WTC11 (cell line): ENCODE measurements around the gene CLUH. TPM values are rescaled to one million over a fixed set of nuclear protein-coding genes. Genes with fewer than 3 reads are reported as not detected.
A peak's percentile ranks its signal among the peaks of the same experiment; 100 is the strongest.

Experiments used
- ATAC-seq: fragments of 200-7000 bp; cut with Tn5 transposase; 2 replicates; pipeline ENCODE4 v1.10.0; 2021; ENCODE audit warnings: mild to moderate bottlenecking, moderate library complexity
- CTCF ChIA-PET: fragments of 300-600 bp; sonication (Branson Sonifier 250); formaldehyde crosslinking; loops from one replicate; lab custom pipeline; 2021; ENCODE audit warnings: antibody characterized with exemption; lab: Charles Lee
- POLR2A ChIA-PET: fragments of 350-600 bp; sonication (Branson Sonifier 250); formaldehyde crosslinking; loops from one replicate; lab custom pipeline; 2021; ENCODE audit warnings: antibody characterized with exemption; lab: Charles Lee
- DNase-seq: peaks from one replicate; pipeline ENCODE4 v3.0.0; 2021; ENCODE audit warnings: low spot score
- H3K27ac Mint-ChIP-seq: 2 replicates; pipeline ENCODE4 v1.8.0; 2021; ENCODE audit warnings: mixed read lengths
- H3K27me3 Mint-ChIP-seq: 2 replicates; pipeline ENCODE4 v1.8.0; 2021; ENCODE audit warnings: low read depth, mild to moderate bottlenecking, moderate library complexity, mixed read lengths
- H3K36me3 Mint-ChIP-seq: 2 replicates; pipeline ENCODE4 v1.8.0; 2021; ENCODE audit warnings: mixed read lengths
- H3K4me1 Mint-ChIP-seq: 2 replicates; pipeline ENCODE4 v1.8.0; 2022; ENCODE audit warnings: mixed read lengths
- H3K4me3 Mint-ChIP-seq: 2 replicates; pipeline ENCODE4 v1.8.0; 2021; ENCODE audit warnings: mild to moderate bottlenecking, moderate library complexity, mixed read lengths
- H3K9me3 Mint-ChIP-seq: 2 replicates; pipeline ENCODE4 v1.8.0; 2021; ENCODE audit warnings: mixed read lengths
- CREB1 ChIP-seq: sonication (generic); formaldehyde crosslinking; IDR thresholded peaks from 2 replicates; pipeline ENCODE4 v1.8.0; 2023; ENCODE audit warnings: mild to moderate bottlenecking, missing genetic modification reagents
- EMX1 ChIP-seq: fragments of 250-450 bp; sonication (Bioruptor Pico); IDR thresholded peaks from 2 replicates; pipeline ENCODE4 v1.8.0; 2021; ENCODE audit warnings: mild to moderate bottlenecking
- ESRRA ChIP-seq: sonication (generic); formaldehyde crosslinking; IDR thresholded peaks from 2 replicates; pipeline ENCODE4 v1.8.1; 2022; ENCODE audit warnings: mild to moderate bottlenecking, missing genetic modification reagents, borderline replicate concordance
- FOXJ3 ChIP-seq: sonication (generic); formaldehyde crosslinking; IDR thresholded peaks from 2 replicates; pipeline ENCODE4 v1.9.0; 2021; ENCODE audit warnings: missing genetic modification reagents, mild to moderate bottlenecking, borderline replicate concordance
- GRHL2 ChIP-seq: fragments of 250-450 bp; sonication (Bioruptor Pico); IDR thresholded peaks from 2 replicates; pipeline ENCODE4 v1.8.0; 2022; ENCODE audit warnings: mild to moderate bottlenecking, moderate library complexity; ENCODE audit not compliant: insufficient replicate concordance, severe bottlenecking
- GTF2I ChIP-seq: fragments of 250-450 bp; sonication (Bioruptor Pico); conservative IDR thresholded peaks from 2 replicates; pipeline ENCODE4 v1.4.0; 2021; ENCODE audit warnings: mild to moderate bottlenecking
- JUN ChIP-seq: sonication (generic); formaldehyde crosslinking; IDR thresholded peaks from 2 replicates; pipeline ENCODE4 v1.8.0; 2023; ENCODE audit warnings: mild to moderate bottlenecking, missing genetic modification reagents
- NR1H2 ChIP-seq: sonication (generic); formaldehyde crosslinking; IDR thresholded peaks from 2 replicates; pipeline ENCODE4 v1.9.0; 2021; ENCODE audit warnings: mild to moderate bottlenecking, moderate library complexity, missing genetic modification reagents
- TCF7 ChIP-seq: sonication (generic); formaldehyde crosslinking; IDR thresholded peaks from 2 replicates; pipeline ENCODE4 v1.8.0; 2022; ENCODE audit warnings: mild to moderate bottlenecking, low read depth, missing genetic modification reagents, moderate library complexity
- ZNF423 ChIP-seq: fragments of 250-450 bp; sonication (Bioruptor Pico); IDR thresholded peaks from 2 replicates; pipeline ENCODE4 v2.1.2; 2022; ENCODE audit warnings: mild to moderate bottlenecking, moderate library complexity
- ZNF671 ChIP-seq: fragments of 250-450 bp; sonication (Bioruptor Pico); IDR thresholded peaks from 2 replicates; pipeline ENCODE4 v1.8.0; 2021; ENCODE audit warnings: mild to moderate bottlenecking
- total RNA-seq: library from RNA; stranded (reverse); gene quantifications from 3 replicates; pipeline ENCODE4 v1.2.3, GENCODE V29; 2021
- TF ChIP-seq, protein P1 (sequence below): fragments of 200-600 bp; IDR thresholded peaks from 2 replicates; pipeline ENCODE4 v1.8.0; 2022; ENCODE audit warnings: antibody characterized with exemption
- TF ChIP-seq, protein P2 (sequence below): sonication (generic); formaldehyde crosslinking; conservative IDR thresholded peaks from 2 replicates; pipeline ENCODE4 v1.8.1; 2023; ENCODE audit warnings: mild to moderate bottlenecking, low read depth, missing genetic modification reagents, moderate library complexity

The CLUH gene
- total RNA-seq, 1 experiment from 2014 or later = 105 TPM

DNA sequence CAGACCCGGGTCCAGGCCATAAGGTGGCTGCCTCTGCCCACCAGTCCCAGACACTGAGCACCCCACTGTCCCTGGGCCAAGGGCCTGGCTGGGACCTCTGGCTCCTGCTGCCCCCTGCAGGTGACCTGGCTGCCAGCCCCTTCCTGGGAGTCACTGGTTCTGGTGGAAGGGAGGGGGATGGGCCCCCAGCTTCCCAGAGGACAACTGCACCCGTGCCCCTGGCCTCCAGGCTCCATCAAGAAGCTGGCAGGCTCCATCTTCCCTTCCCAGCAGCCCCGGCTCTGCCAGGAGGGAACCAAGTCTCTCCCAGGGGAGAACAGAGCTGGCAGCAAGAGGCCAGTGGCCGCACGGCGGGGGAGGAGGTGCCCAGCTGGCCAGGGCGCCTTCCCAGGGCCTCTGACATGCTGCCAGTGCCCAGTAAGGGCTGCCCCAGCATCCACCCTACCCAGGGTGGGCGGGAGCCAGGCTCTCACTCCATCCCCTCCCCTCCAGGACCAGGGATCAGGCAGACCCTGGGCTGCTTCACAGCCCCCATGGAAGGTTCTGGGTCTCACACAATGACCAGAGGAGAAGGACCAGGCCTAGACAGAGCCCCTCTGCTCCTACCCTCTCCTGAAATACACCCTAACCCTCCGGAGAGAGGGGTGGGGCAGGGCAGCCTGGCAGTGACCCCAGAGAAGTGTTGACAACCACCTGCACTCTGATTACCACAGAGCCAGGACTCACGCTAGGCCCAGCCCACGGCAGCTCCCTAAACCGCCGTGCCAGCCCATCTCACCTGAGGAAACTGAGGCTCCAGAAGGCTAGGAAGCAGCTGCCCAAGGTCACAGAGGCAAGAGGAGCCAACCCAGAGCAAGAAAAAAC, 3.6 kb downstream of the CLUH start:
- DNase-seq = peak; percentile 73
- Mint-ChIP-seq H3K27ac (no peak overlapping the region), H3K4me3 (no peak overlapping the region), H3K9me3 (no peaks in the 10 kb centered on the region), H3K36me3 (peaks cover 3% of the 10 kb centered on the region; the same call in 1 of the 2 replicates), H3K4me1 (peaks cover 52% of the 10 kb centered on the region), H3K27me3 (peaks cover 7% of the 10 kb centered on the region)
- ChIA-PET POLR2A (no interaction called here), CTCF (interaction anchor here (0.5 to 1.7 kb wide), 12 partner anchors 15 to 369 kb away, joined by 3 to 8 read pairs (median 4); partner anchors contain the start of gene CCDC92B)
- TF ChIP-seq, protein P1, sequence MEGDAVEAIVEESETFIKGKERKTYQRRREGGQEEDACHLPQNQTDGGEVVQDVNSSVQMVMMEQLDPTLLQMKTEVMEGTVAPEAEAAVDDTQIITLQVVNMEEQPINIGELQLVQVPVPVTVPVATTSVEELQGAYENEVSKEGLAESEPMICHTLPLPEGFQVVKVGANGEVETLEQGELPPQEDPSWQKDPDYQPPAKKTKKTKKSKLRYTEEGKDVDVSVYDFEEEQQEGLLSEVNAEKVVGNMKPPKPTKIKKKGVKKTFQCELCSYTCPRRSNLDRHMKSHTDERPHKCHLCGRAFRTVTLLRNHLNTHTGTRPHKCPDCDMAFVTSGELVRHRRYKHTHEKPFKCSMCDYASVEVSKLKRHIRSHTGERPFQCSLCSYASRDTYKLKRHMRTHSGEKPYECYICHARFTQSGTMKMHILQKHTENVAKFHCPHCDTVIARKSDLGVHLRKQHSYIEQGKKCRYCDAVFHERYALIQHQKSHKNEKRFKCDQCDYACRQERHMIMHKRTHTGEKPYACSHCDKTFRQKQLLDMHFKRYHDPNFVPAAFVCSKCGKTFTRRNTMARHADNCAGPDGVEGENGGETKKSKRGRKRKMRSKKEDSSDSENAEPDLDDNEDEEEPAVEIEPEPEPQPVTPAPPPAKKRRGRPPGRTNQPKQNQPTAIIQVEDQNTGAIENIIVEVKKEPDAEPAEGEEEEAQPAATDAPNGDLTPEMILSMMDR = peak; percentile 38; the same call in 1 of the 2 replicates
- TF ChIP-seq ESRRA (CRISPR knock-in tag) = no peak
- ATAC-seq = peak; percentile 43

DNA sequence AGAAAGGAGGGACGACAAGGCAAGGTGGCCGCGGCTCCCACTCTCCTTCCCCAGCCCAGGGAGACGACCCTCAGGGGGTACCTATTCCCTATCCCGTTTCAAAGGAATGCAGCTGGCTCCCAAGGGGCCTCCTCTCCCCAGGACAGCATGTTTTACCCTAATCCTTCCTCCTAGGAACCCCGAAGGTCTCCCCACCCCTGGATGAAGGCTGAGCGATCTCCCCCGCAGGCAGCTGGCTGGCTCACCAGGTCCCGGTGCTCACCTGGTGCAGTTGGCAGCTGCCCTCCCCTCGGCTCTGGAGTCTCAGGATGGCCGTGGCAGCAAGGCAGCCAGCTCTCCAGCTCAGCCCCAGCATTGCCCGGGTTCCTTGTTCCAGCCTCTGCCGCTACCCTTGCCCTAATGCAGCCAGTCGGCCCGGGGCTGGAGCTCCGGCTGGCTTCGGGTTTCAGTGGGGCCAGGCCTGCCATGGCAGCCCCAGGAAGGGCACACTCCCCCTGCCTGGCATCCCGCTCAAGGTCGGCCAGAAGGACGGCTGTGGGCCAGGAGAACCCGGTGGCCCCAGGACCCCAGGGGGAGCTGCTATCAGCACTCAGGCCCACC, 4.6 kb downstream of the CLUH start:
- CTCF ChIA-PET = interaction anchor here (0.9 to 1.7 kb wide), 12 partner anchors 11 to 355 kb away, joined by 3 to 8 read pairs (median 4); no protein-coding TSS in a partner anchor
- POLR2A ChIA-PET = no interaction called here
- peaks cover 44% of the 10 kb centered on the region for H3K4me1 Mint-ChIP-seq
- peaks cover 1% of the 10 kb centered on the region for H3K27me3 Mint-ChIP-seq
- no peak overlapping the region for H3K27ac Mint-ChIP-seq
- TF ChIP-seq JUN (CRISPR knock-in tag) (no peak), GRHL2 (no peak), ZNF671 (CRISPR knock-in tag) (no peak), NR1H2 (no peak), GTF2I (CRISPR knock-in tag) (no peak), ZNF423 (CRISPR knock-in tag) (no peak), CREB1 (CRISPR knock-in tag) (no peak), FOXJ3 (CRISPR knock-in tag) (no peak), EMX1 (CRISPR knock-in tag) (no peak), TCF7 (no peak)
- TF ChIP-seq, protein P2, sequence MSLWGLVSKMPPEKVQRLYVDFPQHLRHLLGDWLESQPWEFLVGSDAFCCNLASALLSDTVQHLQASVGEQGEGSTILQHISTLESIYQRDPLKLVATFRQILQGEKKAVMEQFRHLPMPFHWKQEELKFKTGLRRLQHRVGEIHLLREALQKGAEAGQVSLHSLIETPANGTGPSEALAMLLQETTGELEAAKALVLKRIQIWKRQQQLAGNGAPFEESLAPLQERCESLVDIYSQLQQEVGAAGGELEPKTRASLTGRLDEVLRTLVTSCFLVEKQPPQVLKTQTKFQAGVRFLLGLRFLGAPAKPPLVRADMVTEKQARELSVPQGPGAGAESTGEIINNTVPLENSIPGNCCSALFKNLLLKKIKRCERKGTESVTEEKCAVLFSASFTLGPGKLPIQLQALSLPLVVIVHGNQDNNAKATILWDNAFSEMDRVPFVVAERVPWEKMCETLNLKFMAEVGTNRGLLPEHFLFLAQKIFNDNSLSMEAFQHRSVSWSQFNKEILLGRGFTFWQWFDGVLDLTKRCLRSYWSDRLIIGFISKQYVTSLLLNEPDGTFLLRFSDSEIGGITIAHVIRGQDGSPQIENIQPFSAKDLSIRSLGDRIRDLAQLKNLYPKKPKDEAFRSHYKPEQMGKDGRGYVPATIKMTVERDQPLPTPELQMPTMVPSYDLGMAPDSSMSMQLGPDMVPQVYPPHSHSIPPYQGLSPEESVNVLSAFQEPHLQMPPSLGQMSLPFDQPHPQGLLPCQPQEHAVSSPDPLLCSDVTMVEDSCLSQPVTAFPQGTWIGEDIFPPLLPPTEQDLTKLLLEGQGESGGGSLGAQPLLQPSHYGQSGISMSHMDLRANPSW (CRISPR knock-in tag) = no peak
- TF ChIP-seq, protein P1 = no peak
- ATAC-seq (no peak), DNase-seq (peak; percentile 12)
- H3K9me3 Mint-ChIP-seq = no peaks in the 10 kb centered on the region
- peaks cover 12% of the 10 kb centered on the region for H3K36me3 Mint-ChIP-seq
- no peak overlapping the region for H3K4me3 Mint-ChIP-seq
